GM18867 (cell line): Measurements from ENCODE around the gene C15orf39.
"Not testable (repeated sequence)": the region's sequence is repeated elsewhere in the genome, so short reads cannot be mapped to it uniquely, and the experiment has no call there.

Experiments
- ATAC-seq: cut with Tn5 transposase; IDR thresholded peaks from one replicate; pipeline ENCODE4 v1.9.1; 2021; ENCODE audit warnings: mild to moderate bottlenecking, moderate library complexity; ENCODE audit not compliant: unreplicated experiment

The C15orf39 gene

DNA sequence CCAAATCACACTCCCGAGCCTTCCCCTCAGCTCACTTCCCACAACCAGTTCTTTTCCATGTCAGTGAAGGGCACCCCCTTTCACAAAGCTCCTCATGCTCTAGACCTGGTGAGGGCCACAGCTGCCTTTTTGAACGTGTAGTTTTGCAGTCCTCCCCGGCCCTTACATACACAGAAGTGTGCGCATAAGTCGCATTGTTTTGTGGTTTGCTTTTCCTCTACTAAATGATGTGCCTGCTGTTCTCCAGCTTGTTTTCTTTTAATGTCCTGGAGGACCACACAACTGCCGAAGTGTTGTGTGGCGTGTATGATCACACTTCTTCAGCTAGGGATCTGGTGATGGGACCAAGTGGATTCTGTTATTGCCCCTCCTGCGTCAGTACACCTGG is 7.6 kb downstream of the C15orf39 start:
- no peak for ATAC-seq

DNA sequence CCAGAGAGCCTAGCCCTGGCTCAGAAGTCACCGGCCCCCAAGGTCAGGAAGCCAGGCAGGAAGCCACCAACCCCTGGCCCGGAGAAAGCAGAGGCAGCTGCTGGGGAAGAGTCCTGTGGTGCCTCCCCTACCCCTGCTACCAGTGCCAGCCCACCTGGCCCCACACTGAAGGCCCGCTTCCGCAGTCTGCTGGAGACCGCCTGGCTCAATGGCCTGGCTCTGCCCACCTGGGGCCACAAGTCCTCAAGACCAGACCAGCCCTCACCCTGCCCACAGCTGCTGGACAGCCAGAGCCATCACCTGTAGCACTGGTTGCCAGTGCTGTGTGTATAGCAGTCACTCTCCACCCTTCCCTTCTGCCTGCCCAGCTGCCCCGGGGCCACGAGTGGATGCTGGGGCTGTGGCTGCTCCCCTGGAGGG is 9.1 kb downstream of the C15orf39 start:
- no peak for ATAC-seq

DNA sequence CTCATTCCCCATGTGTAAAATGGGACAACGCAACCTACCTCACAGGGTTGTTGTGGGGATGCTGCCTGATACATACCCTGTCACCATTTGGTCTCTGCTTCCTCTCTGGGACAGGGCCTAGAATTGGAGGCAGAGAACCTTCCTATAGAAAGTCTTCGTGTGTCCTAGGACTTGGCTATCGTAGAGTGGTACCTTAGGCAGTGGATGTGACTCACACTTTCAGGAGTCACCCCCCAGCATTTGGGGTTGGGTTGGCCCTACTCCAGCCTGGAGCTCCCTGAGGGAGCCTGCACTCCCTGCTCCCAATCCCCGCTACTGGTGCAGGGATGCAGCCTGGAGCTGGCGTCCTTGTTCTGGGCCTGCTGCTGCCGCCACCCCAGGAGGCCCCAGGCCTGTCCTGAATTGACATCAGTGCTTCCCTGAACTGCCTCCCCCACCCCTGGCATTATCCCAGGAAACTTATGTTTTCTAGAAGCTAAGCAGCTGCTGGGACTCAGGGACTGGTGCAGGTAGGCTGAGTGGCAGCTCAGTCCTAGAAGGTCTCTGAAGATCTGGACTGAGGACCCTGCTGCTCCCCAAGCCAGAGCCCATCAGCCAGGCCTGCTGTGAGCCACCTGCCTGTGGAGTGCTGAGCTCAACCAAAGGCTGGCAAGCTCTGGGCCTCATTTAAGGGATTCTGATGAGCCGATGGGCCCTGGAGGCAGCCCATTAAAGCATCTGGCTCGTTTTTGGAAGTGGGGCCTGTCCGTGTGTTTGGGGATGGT is 9.9 kb downstream of the C15orf39 start:
- no peak for ATAC-seq

DNA sequence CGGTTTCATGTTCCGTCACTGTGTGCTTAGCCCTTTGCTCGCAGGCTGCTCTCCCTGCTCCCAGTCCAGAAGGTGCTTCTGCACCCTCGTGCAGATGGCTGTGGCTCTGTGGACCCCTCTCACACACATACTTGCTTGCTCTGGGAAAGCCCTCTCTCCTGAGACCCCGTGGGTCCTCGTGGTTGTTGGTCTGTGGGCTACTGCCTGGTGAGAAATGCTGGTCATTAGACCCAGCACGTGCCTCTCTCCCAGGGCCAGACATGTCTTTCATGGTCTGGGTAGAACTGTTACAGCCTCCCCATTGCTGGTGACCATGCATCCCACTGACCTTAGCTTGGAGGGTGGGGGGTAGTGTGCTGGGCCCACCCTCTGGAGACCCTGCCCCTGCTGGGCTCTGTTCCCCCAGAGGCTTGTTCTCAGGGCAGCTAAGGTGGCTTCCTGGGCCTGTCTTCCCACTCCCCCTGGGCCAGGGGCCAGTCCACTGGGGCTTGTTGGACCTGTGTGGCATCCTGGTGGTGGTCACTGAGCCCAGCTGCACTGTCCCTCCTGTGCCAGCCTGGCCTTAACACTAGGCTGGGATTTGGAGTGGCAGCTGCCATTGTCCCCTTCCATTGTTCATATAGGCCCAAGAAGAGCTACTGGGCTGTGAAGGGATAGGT is 10.6 kb downstream of the C15orf39 start:
- no peak for ATAC-seq

DNA sequence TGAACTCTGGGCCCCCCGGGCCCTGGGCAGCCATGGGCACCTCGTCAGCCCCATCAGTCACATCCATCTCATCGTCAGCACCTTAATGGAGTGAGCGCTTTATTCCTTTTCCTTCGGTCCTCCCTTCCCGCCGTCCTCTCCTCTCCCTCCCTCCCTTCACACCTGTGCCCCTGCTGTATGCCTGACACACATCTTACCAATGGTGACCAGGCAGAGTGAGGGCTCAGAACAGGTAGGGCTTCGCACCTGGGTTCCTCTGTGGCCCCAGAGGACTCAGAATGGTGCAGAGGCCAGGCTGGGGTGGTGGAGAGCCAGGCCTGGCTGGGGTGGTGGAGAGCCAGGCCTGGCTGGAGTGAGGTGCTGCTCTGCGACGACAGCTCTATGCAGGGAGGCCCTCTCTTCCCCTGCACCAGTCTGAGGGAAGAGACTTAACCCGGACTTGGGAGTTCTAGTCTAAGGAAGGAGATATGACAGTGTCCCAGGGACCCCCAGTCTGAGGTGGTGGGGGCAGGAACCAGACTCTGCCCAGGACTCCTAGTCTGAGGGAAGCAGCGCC is 11.6 kb downstream of the C15orf39 start:
- ATAC-seq = no peak

DNA sequence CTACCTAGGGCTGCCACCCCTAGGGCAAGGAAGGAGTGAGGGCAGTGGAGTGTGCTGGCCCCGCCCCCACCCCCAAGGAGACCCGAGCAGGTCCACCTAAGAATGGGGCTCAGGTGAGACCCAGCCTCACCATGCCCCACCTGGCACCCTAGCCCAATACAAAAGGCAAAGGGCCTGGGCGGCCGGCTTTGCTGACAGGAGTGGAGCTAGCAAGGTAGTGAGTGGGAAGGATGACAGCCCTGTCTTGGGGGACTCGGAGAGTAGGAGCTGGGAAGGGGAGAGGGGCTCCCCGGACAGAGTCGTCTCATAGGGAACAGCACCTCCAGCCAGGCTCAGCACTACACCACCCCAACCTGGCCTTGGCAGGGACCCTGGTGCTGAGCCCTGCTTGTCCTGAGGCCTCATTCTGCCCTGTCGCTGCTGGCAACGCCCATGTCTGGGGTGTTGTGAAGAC is 12.1 kb downstream of the C15orf39 start:
- ATAC-seq = no peak

DNA sequence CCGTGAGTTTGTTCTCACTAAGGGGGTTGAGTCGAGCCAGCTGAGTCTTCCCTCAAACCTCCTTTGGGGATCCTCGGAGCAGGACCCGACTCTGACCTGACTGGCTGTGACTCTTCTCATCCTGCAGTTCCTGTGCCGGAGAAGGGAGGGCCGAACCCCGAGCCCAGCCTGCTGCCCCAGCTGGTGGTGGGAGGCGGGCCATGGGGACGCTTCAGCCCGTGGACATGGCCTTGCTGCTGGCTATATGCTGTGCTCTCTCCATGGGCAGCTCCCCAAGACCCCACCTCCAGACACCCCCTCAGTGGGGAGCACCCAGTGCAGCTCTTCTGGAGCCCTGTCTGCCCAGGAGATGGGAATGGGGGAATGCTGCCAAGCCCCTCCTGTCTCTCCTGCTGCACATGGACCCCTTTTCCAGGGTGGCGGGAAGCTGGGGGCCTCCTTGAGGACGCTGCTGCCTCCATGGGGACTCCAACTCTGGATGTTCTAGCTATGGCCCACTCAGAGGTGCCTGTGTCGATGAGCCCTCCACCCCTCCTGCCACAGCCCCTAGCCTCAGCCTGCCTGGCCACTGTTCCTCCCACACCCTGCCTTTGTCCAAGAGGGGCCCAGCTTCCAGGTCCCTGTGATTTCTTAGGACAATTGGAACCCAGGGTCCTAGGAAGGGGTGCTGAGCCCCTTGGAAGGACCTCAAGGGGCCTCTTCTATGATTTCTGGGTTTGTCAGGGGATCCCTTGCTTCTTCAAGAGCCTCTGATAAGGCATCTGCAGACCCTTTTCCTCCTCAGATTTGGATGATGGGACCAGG is 12.8 kb downstream of the C15orf39 start:
- no peak for ATAC-seq

DNA sequence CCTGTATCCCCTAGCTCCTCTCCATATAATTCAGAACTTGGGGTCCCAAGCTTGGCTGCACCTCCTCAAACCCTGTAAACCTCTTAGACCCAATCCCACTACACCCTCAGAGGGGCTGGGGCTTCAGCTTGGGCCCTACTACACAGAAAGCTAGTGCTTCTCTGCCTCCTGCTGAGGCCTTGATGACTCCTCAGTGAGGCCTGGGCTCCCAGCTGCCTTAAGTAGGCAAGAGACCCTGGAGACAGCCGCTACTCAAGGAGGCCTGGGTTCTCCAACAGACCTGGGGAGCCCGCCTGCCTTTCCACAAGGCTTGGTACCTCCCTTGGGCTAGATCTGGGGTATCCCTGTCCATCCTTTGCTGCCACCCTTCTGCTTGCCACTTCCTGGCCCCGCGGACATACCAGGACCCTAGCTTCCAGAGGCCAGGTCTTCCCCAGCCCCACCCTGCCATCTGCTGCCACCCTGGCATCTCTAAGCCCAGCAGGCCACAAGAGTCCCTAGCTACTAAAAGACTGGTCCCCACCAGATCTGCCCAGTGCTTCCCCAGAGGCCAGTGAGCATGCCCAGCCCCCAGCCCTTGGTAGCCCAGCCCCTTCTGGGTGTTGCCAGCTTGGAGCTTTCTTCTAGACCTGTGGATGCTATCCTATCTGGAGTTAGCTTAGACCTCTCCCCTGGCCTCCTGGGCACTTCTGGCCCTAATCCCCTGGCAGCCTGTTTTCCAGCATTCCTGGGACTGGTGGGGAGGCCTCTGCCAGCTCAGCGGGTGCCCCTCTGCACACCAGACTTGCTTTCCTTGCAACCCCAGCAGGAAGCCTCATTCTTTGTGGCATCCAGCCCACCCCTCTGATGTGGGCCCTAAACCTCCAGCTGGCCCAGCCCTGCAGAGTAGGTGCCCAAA is 13.7 kb downstream of the C15orf39 start:
- no peak for ATAC-seq

DNA sequence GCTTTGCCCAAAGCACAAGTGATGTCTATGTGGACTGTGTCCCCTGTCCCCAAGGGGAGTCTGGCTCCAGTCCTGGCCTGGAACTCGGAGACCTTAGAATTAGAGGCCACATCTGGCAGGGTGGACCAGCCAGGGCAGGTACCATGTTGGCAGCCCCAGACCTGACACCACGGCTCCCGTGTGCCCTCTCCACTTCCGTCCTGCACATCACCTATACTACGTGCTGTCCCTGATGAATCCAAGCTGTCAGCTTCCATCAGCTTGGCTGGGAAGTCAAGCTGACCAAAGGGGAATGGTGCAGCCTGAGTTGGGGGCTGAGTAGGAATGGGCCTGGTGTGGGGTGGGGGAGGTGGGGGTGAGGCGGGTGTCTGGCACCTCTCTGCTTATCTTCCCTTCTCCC is 15.3 kb downstream of the C15orf39 start:
- no peak for ATAC-seq

DNA sequence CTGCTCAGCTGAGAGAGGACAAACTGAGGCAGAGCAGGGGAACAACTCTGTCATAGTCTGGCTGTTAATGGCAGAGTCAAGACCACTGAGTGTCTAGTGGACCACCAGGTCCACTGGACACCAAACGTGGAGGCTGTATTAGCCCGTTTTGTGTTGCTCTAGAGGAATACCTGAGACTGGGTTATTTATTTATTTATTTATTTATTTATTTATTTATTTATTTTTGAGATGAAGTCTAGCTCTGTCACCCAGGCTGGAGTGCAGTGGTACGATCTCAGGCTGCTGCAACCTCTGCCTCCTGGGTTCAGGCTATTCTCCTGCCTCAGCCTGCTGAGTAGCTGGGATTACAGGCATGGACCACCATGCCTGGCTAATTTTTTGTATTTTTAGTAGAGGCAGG is 15.9 kb downstream of the C15orf39 start:
- ATAC-seq = not testable (repeated sequence)

DNA sequence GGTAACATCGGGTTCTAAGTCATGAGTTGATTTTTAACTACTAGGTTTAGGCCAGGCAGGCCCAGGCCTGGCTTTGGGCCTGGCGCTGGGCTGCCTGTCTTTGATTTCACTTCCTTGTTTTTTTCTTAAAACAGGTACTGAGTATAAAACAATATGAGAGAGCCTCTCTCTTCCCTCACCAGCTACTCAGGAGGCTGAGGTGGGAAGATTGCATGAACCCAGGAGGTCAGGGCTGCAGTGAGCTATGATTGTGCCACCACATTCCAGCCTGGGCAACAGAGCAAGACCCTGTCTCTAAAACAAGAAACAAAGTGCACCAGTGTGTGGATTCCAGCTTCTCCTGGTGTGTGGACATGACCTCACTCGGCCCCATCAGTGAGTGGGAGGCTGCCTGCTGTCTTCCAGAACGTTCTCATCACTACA is 17.8 kb downstream of the C15orf39 start:
- ATAC-seq = not testable (repeated sequence)

DNA sequence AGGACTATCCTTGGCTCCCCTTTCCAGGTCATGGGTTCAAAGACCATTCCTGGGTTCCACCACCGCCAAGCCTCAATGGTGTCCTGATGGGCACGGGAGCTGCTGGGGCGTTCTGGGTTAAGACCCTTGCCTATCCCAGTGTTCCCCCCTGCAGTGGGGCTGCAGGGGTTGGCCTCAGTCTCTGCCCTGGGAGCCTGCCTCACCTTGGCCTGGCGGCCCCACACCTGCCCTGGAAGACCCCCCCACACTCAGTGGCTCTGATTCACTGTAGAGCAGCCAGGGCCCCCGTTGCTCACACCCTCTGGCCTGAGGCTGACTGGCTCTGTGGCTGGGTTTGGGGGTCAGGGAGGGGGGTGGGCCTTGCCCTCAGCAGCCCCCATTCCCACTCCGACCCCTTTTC is 22.0 kb downstream of the C15orf39 start:
- no peak for ATAC-seq

DNA sequence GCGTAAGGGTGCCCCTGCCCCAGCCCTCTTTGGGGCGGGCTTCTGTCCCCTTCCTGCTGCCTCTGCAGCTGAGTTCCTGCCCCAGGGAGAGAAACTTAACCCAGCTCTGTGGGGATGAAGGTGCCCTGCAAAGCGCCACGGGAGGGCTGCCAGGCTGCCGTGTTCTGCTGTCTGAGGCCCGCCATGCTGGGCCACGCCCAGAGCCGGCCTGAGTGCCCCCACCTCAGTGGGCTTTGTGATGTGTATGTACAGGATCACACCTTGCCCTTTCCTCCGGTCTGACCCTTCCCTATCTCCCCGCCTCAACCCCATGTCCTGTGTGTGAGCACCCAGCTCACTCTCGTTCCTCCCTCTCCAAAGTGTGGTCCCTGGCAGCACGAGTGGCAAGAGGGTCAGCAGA is 22.6 kb downstream of the C15orf39 start:
- ATAC-seq = no peak

DNA sequence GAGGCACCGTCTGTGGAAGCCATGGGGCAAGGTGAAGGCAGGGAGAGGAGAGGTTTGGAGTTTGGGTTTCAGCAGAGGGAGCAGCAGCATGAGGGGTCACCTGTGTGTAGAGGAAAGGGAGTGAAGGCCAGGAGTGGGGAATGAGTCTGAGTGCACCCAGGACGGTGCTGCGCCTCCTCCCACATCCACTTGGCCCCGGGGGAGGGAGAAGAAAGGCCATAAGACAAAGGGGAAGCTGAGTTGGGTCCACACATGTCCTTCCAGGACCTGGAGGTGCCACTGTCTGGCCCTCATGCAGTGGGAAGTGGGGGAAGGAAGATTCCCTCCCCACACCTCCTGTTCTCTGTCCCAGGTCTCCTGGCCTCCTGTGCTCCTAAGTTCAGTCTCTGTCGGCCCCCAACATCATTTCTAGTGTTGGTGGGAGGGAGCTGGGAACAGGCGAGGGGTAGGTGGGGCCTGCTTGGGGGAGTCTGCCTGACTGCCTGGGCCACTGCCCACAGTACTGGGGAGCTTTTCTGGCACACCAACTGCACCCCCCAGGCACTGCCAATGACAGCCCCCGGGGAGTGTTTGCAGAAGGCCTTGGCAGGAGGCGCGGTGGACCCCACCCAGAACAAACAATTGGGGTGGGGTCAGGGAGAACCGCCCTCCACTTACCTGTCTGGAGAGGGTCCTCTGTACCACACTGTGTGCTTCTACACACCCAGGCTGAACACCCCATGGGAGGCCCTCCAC is 23.6 kb downstream of the C15orf39 start:
- ATAC-seq = not testable (repeated sequence)

DNA sequence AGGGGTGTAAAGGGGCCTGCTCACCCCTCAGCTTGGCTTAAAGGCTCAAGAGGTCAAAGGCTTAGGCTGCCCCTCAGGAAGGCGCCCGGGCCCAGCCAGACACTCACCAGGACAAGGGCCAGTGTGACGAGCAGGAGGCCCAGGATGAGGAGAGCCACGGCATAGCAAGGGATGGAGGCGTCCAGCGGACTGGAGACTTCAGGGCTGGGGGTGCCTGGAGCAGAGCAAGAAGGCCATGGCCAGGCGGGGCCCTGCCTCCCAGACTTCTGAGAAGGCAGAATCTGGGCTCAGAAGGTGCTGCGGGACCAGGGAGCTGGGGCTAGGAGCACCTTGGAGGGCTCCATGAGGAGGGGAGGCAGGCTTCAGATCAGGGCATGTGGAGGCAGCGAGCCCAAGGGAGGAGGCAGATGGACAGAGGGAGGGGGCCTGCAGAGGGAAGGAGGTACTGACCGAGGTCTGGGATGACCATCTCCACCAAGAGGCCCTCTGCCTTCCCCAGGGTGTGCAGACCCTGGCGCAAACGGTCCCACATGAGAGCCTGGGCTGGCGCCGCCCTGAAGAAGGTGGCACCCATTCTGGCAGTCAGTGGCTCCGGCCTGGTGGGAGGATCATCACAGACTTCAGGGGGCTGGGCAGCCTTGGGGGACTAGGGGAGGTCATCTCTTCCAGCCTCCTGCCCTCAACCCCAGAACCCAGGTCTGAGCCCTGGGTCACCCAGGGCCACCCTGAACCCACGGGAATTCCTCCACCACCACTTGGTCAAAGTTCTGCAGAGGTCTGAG is 24.5 kb downstream of the C15orf39 start:
- ATAC-seq = no peak

DNA sequence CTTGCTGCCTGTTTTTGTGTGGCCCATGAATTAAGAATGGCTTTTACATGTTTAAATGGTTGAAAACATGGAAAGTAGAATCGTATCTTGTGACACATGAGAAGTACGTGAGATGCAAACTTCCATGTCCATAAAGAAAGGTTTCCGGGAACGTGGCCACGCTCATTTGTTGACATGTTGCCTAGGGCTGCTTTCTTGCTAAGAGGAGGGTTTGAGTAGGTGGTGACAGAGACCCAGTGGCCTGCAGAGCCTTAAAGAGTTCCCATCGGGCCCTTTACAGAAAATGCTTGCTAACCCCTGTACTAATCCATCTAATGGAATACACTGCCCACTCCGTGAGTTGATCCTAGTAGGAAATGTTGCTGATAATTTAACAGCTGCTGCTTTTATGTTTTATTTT is 25.4 kb downstream of the C15orf39 start:
- ATAC-seq = not testable (repeated sequence)

DNA sequence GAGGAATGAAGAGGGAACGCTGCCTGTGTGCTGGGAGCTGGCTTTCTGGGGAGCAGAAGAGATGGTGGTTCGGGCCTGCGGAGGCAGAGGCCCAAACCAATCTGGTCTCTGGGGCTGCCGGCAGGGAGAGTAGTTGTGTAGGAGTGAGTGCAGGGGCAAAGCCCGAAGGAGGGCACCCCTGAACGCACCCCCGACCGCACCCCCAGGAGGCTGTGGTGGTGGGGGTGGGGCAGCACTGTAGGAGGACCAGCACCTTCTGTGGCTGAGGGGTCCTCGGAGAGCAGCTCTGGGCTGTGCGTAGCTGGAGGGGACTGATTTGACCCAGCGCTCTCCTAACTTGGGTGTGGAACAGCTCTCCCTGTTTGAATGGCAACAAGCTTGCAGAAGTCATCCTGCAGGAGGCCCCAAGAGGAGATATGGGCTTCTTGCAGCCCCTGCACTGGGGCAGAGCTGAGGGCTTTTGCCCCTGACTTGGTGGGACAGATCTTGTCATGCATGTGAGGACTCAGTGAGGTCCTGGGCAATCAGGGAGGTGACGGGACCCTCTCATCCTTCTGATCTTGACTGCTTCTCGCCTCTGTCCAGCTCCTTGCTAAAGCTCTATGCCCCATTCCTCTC is 26.1 kb downstream of the C15orf39 start:
- no peak for ATAC-seq

DNA sequence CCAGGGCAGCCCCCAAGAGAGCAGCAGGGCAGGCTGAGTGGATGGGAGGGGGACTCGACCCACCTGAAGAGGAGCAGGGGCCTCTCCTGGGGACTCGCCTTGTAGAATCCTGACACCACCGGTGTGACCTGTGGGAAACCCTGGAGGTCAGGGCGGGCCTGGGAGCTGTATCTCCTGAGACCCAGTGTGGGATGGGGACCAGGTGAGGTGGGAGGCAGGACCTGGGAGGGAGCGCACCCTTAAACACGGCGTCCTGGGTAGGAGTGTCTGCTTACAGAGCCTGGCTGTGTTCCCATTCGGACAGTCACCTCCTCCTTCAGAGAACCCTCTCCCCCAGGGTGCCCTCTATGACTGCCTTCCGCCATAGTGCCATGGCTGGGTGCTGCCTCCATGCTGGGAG is 27.1 kb downstream of the C15orf39 start:
- ATAC-seq = no peak
